ENCODE measurements around the gene BMPER. TPM values are rescaled to one million over a fixed set of nuclear protein-coding genes. Genes with fewer than 3 reads are reported as not detected.

The BMPER gene
- polyA plus RNA-seq, 1 of the 3 experiments (the other 2 are of a cell fraction), result 20.0 TPM

- TF ChIP-seq CHD2 (IDR thresholded peaks at IDR 0.05; ENCODE audit: low read length, partially characterized antibody) (no peak), EZH2phosphoT487 (IDR thresholded peaks at IDR 0.05; ENCODE audit: borderline replicate concordance, low read depth) (no peak), GATA2 (CRISPR knock-in tag; IDR thresholded peaks at IDR 0.05) (no peak), RFX5 (IDR thresholded peaks at IDR 0.05; ENCODE audit: low read length) (no peak), NRF1 (IDR thresholded peaks at IDR 0.05; ENCODE audit: low read depth, low read length) (no peak), MEF2A (IDR thresholded peaks at IDR 0.05; ENCODE audit: borderline replicate concordance, low read depth) (no peak), POLR2AphosphoS5 (IDR thresholded peaks at IDR 0.05; ENCODE audit: low read depth, low read length) (no peak), ZBTB33 (IDR thresholded peaks at IDR 0.05; ENCODE audit: borderline replicate concordance, low read depth) (no peak)
Observed at GRCh38 chr7:33968591-33968990, 63.3 kb downstream of the BMPER start (continued).

DNA sequence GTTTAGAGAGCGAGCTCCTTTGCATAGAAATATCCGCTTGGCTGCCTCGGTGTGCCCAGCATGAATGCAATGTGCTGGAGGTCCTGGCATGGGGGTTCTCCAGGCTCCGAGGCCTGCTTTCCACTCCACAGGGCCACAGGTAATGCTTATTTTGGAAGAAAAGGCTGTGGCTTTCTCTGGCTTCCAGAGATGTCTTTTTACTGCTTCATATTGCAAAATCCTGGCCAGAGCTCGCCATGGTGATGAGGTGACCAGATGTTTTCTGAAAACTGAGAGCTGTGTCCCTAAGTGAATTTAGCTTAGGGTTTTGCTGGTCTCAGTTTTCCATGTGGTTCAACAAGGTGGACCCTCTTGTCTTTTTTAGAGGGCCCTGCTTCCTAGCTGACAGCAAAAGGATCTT, 65.2 kb downstream of the BMPER start:
- H3K79me2 ChIP-seq (ENCODE audit: insufficient read depth), result no peaks in the 10 kb centered on the region
- POLR2A ChIA-PET, result no interaction called here
- no peak overlapping the region for H3K27ac ChIP-seq (ENCODE audit: low read depth in 2 of 2, low read length in 1 of 2)
- no peaks in the 10 kb centered on the region for H3K36me3 ChIP-seq (replicated peaks in 1 of 2; ENCODE audit: control insufficient read depth in 1 of 2, insufficient read depth in 2 of 2, low read length in 1 of 2)
- no peak overlapping the region for H3K9ac ChIP-seq
- WGBS (ENCODE audit: low lambda C conversion rate), result 80% methylated on average over 5 of the region's 5 CpGs
- peaks cover 2% of the 10 kb centered on the region for H3F3A ChIP-seq (replicated peaks; ENCODE audit: insufficient read depth)
- no peak overlapping the region for H2AFZ ChIP-seq (ENCODE audit: low read depth)
- H3K9me3 ChIP-seq, result no peaks in the 10 kb centered on the region
- no peak overlapping the region for H3K4me3 ChIP-seq (ENCODE audit: low read depth in 2 of 2, low read length in 1 of 2)
- H4K20me1 ChIP-seq (ENCODE audit: insufficient read depth), result no peaks in the 10 kb centered on the region
- DNase-seq, result no peak
- no peak overlapping the region for H3K4me2 ChIP-seq
- no peaks in the 10 kb centered on the region for H3K9me2 ChIP-seq
- H3K27me3 ChIP-seq (ENCODE audit: insufficient read depth), result no peaks in the 10 kb centered on the region
- peaks cover 0 to 9% of the 10 kb centered on the region in 2 experiments; a peak in 2 of 4 replicates for H3K4me1 ChIP-seq (ENCODE audit: control insufficient read depth in 1 of 2, insufficient read depth in 2 of 2, low read depth in 1 of 2, low read length in 1 of 2)
- CTCF ChIA-PET, result interaction anchor here (1.2 to 1.5 kb wide), 3 partner anchors 12 to 785 kb away, joined by 3 to 5 read pairs (median 4); no protein-coding TSS in a partner anchor
- TF ChIP-seq REST (IDR thresholded peaks at IDR 0.05; ENCODE audit: low read depth, low read length), result no peak
- no peak for TF ChIP-seq NRF1 (IDR thresholded peaks at IDR 0.05; ENCODE audit: low read depth, low read length)
- no peak for TF ChIP-seq SMC3 (IDR thresholded peaks at IDR 0.05; ENCODE audit: low read depth, low read length)
- TF ChIP-seq TAF1 (IDR thresholded peaks at IDR 0.05; ENCODE audit: borderline replicate concordance, low read depth, low read length), result no peak
- TF ChIP-seq RAD21 (IDR thresholded peaks at IDR 0.05; ENCODE audit: low read length), result no peak
- no peak for TF ChIP-seq TEAD4 (IDR thresholded peaks at IDR 0.05; ENCODE audit: borderline replicate concordance, insufficient read depth)
- no peak for TF ChIP-seq RFX5 (IDR thresholded peaks at IDR 0.05; ENCODE audit: low read length)
- no peak for TF ChIP-seq MXI1 (IDR thresholded peaks at IDR 0.05; ENCODE audit: low read depth, low read length)
- TF ChIP-seq GATA2 (CRISPR knock-in tag; IDR thresholded peaks at IDR 0.05), result no peak
- TF ChIP-seq JUND (IDR thresholded peaks at IDR 0.05), result no peak
- TF ChIP-seq FOSL2 (IDR thresholded peaks at IDR 0.05; ENCODE audit: borderline replicate concordance, low read depth), result no peak
- no peak for TF ChIP-seq ELF1 (IDR thresholded peaks at IDR 0.05)
- TF ChIP-seq POLR2AphosphoS5 (IDR thresholded peaks at IDR 0.05; ENCODE audit: low read depth, low read length), result no peak
- no peak for TF ChIP-seq CHD2 (IDR thresholded peaks at IDR 0.05; ENCODE audit: low read length, partially characterized antibody)
- TF ChIP-seq SIN3A (IDR thresholded peaks at IDR 0.05; ENCODE audit: borderline replicate concordance, low read depth, low read length), result no peak
- TF ChIP-seq, protein P1, sequence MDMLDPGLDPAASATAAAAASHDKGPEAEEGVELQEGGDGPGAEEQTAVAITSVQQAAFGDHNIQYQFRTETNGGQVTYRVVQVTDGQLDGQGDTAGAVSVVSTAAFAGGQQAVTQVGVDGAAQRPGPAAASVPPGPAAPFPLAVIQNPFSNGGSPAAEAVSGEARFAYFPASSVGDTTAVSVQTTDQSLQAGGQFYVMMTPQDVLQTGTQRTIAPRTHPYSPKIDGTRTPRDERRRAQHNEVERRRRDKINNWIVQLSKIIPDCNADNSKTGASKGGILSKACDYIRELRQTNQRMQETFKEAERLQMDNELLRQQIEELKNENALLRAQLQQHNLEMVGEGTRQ (IDR thresholded peaks at IDR 0.05; ENCODE audit: borderline replicate concordance, low read depth, low read length), result no peak
- TF ChIP-seq CTCF (IDR thresholded peaks at IDR 0.05), result no peak
- TF ChIP-seq FOXJ3 (CRISPR knock-in tag; IDR thresholded peaks at IDR 0.05), result no peak
